ENCODE data around the gene IGF1.
"Not testable (repeated sequence)": the region's sequence is repeated elsewhere in the genome, so short reads cannot be mapped to it uniquely, and the experiment has no call there.

The IGF1 gene

GRCh38 chr12:102376181-102376747, 104.1 kb downstream of the IGF1 start:
- no peak for DNase-seq

DNA sequence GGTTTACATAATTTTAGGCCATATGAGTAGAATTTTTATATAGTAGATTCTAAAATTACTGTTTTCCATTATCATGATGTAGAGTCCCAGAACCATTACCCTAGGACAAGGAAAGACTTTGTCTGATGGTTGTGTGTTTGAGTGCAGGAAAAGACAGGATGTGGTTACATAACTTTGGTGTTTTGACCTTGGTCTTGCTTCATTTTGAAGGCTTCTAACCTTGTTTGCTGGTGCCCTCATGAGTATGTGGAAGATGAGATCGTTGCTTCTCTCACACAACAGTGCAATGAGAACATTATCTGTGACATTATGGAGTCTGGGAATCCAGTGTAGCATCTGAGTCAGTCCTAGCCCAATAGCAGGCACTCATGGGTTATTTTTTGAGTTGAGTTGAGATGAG, 106.2 kb downstream of the IGF1 start:
- no peak for DNase-seq

- DNase-seq: no peak
Observed at GRCh38 chr12:102372087-102372486, 108.3 kb downstream of the IGF1 start.

DNA sequence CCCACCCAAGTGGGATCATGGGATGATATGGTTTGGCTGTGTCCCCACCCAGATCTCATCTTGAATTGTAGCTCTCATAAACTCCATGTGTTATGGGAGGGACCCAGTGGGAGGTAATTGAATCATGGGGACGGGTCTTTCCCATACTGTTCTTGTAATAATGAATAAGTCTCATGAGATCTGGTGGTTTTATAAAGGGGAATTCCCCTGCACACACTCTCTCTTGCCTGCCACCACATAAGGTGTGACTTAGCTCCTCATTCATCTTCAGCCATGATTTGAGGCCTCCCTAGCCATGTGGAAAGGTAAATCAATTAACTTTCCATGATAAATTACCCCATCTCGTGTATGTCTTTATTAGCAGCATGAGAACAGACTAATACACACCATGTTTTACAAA, 109.2 kb downstream of the IGF1 start:
- DNase-seq: no peak

DNA sequence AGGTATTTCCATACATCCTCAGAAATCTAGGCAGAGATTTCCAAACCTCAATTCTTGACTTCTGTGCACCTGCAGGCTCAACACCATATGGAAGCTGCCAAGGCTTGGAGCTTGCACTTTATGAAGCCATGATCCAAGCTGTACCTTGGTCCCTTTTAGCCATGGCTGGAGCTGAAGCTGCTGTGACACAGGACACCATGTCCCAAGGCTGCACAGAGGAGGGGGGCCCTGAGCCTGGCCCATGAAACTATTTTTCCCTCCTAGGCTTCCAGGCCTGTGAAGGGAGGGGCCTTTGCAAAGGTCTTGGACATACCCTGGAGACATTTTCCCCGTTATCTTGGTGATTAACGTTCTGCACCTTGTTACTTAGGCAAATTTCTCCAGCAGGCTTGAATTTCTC, 110.5 kb downstream of the IGF1 start:
- no peak for DNase-seq

DNA sequence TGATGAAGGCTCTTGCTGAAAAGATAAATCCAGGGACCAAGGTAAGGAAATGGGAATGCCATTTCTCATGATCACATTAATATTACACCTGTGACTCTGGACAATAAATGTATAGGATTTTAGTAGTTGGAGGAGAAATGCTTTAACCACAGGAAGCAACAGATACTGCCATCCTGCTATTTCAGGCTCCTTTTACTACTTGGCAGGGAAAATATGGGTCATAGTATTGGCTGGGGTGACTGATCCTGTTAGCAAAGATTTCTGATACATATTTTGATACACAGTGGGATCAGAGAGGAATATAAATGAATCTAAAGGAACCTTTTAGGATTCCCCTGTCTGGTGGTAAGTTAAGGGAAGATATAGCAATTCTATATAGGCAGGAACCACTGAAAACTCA, 115.0 kb downstream of the IGF1 start:
- DNase-seq: no peak

GRCh38 chr12:102364709-102365108, 115.7 kb downstream of the IGF1 start:
- DNase-seq: no peak

- no peak for DNase-seq
Observed at GRCh38 chr12:102356690-102357089, 123.7 kb downstream of the IGF1 start.

DNA sequence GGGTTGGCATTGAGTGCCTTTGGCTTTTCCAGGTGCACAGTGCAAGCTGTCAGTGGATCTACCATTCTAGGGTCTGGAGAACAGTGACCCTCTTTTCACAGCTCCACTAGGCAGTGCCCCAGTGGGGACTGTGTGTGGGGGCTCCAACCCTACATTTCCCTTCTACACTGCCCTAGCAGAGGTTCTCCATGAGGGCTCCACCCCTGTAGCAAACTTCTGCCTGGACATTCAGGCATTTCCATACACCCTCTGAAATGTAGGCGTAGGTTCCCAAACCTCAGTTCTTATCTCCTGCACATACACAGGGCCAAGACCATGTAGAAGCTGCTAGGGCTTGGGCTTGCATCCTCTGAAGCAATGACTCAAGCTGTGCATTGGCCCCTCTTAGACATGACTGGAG, 126.1 kb downstream of the IGF1 start:
- DNase-seq: not testable (repeated sequence)

- DNase-seq: no peak
Observed at GRCh38 chr12:102351322-102351721, 129.0 kb downstream of the IGF1 start.

GRCh38 chr12:102350070-102350469, 130.3 kb downstream of the IGF1 start:
- DNase-seq: no peak

DNA sequence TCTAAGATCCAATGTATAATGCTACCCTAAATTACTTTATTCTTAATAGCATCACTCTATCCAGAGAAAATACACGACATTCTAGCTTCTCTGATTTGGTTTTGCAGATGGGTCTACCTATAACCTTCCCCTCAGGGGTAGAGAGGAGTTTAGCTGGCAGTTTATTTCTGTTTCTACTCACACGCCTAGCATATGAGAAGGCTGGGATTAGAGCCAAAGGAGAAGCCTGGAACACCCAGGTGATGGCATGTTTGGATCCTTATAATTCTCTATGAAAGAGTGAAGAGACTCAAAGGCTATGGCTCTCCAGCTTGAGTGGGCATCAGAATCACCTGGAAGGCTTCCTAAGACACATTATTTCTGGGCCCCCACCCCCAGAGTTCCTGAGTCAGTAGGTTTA, 131.3 kb downstream of the IGF1 start:
- no peak for DNase-seq

DNA sequence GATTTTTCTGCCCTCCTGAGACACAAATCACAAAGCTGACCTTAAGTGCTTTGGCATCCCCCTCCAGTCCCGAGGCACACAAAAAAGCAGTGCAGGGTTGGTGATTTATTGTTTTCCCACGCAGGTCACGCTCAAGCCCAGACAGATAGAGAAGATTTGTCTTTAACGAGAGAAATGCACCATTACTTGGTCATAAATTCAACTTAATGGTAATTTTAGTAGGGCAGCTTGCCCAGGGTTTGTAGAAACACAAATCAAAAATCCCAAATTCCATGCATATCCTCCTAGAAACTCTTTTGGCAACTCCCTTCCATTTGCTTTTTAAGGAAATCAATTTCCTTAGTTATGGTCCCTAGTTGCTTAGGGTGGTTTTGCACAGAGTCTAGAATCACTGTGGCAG, 132.6 kb downstream of the IGF1 start:
- no peak for DNase-seq
